HEK293T (cell line): ENCODE data around the gene SFMBT1.

ENCODE experiments used
- BHLHE40 ChIP-seq: fragments of 450-650 bp; IDR thresholded peaks from 2 replicates; pipeline ENCODE4 v1.6.1; 2016; ENCODE audit warnings: mild to moderate bottlenecking, moderate library complexity, borderline replicate concordance
- ELF4 ChIP-seq: fragments of 450-650 bp; IDR thresholded peaks from 2 replicates; pipeline ENCODE4 v1.6.1; 2017; ENCODE audit warnings: antibody characterized with exemption
- FOXA1 ChIP-seq: fragments of 450-650 bp; IDR thresholded peaks from 2 replicates; pipeline ENCODE4 v1.6.1; 2016; ENCODE audit warnings: mild to moderate bottlenecking
- FOXM1 ChIP-seq: fragments of 450-650 bp; IDR thresholded peaks from 2 replicates; pipeline ENCODE4 v1.6.1; 2017; ENCODE audit warnings: mild to moderate bottlenecking, borderline replicate concordance
- L3MBTL2 ChIP-seq: fragments of 450-650 bp; conservative IDR thresholded peaks from 2 replicates; pipeline ENCODE4 v1.6.1; 2016; ENCODE audit warnings: mild to moderate bottlenecking
- NFRKB ChIP-seq: fragments of 450-650 bp; IDR thresholded peaks from 2 replicates; pipeline ENCODE4 v1.6.1; 2016; ENCODE audit warnings: mild to moderate bottlenecking, moderate library complexity
- SP1 ChIP-seq: fragments of 450-650 bp; IDR thresholded peaks from 2 replicates; pipeline ENCODE4 v1.6.1; 2017

- TF ChIP-seq FOXM1, result no peak
- TF ChIP-seq L3MBTL2, result no peak
- TF ChIP-seq BHLHE40, result no peak
- no peak for TF ChIP-seq SP1
- no peak for TF ChIP-seq ELF4
- TF ChIP-seq FOXA1, result no peak
- TF ChIP-seq NFRKB, result no peak
Observed at GRCh38 chr3:52874160-52874701, 171.6 kb downstream of the SFMBT1 start.
